Skeletal muscle tissue (tissue), 4 donors: Measurements from ENCODE around the gene VMP1. TPM values are rescaled to one million over a fixed set of nuclear protein-coding genes. Genes with fewer than 3 reads are reported as not detected.
A peak's percentile ranks its signal among the peaks of the same experiment; 100 is the strongest.
"Not testable (repeated sequence)": the region's sequence is repeated elsewhere in the genome, so short reads cannot be mapped to it uniquely, and the experiment has no call there.

Experiments used
- H3K27ac ChIP-seq: one replicate; pipeline ENCODE4 v1.7.0; 2013; ENCODE audit warnings: mild to moderate bottlenecking, low read depth, low read length, inconsistent platforms
- H3K27me3 ChIP-seq, 3 donors: one replicate each; pipeline ENCODE4 v1.7.0; 2013; ENCODE audit warnings: low read length in 3 of 3; ENCODE audit not compliant: control insufficient read depth in 3 of 3, insufficient read depth in 3 of 3
- H3K36me3 ChIP-seq, 3 donors: one replicate each; pipeline ENCODE4 v1.7.0; 2013; ENCODE audit warnings: low read length in 3 of 3; ENCODE audit not compliant: control insufficient read depth in 3 of 3, insufficient read depth in 3 of 3
- H3K4me1 ChIP-seq, 3 donors: one replicate each; pipeline ENCODE4 v1.7.0; 2013; ENCODE audit warnings: low read length in 3 of 3, mild to moderate bottlenecking in 3 of 3; ENCODE audit not compliant: control insufficient read depth in 3 of 3, insufficient read depth in 3 of 3
- H3K4me3 ChIP-seq, 3 donors: one replicate each; pipeline ENCODE4 v1.7.0; 2013; ENCODE audit warnings: low read length in 3 of 3
- H3K9ac ChIP-seq, 3 donors: one replicate each; pipeline ENCODE4 v1.7.0; 2013; ENCODE audit warnings: low read length in 3 of 3, mild to moderate bottlenecking in 3 of 3, moderate library complexity in 2 of 3, low read depth in 1 of 3
- H3K9me3 ChIP-seq, 3 donors: one replicate each; pipeline ENCODE4 v1.7.0; 2013; ENCODE audit warnings: low read length in 3 of 3; ENCODE audit not compliant: control insufficient read depth in 3 of 3
- total RNA-seq: library from RNA; depleted of rRNA; stranded (reverse); fragments of >200 nt; gene quantifications from one replicate; pipeline ENCODE4 v1.2.3, GENCODE V29; 2014
- donor health status: Osteomylitis.

The VMP1 gene
- total RNA-seq, 1 donor from 2014 or later = 128 TPM

GRCh38 chr17:59757881-59758385 lies 50.5 kb downstream of the VMP1 start:
- Histone ChIP-seq H3K36me3 (peaks cover 0 to 2% (median 0%) of the 10 kb centered on the region in 3 donors), H3K27ac (no peak overlapping the region), H3K4me3 (no peak overlapping the region), H3K4me1 (no peaks in the 10 kb centered on the region), H3K9ac (no peak overlapping the region), H3K27me3 (no peaks in the 10 kb centered on the region), H3K9me3 (no peaks in the 10 kb centered on the region)

- not testable (repeated sequence) for H3K27ac ChIP-seq, H3K4me1 ChIP-seq, H3K9me3 ChIP-seq
These were observed 51.7 kb downstream of the VMP1 start for GRCh38 chr17:59758998-59759651.

DNA sequence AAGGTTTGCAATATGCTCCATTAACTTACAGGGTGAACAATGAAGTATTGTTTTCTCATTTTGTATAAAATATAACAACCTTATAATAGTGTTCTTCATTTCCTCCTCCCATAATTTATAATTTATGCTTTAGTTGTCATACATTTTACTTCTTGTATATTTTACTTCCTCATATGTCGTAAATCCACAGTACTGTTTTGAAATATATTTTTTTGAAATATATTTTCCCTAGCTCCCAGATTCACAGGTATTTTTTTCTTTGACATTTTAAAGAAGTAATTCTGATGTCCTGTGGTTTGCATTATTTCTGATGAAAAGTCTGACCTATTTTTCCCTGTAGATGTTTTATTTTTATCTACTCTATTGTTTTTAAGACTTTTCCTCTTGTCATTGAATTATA lies 52.7 kb downstream of the VMP1 start:
- no peak overlapping the region for H3K9ac ChIP-seq
- H3K27ac ChIP-seq = no peak overlapping the region
- no peaks in the 10 kb centered on the region for H3K9me3 ChIP-seq
- H3K27me3 ChIP-seq = no peaks in the 10 kb centered on the region
- H3K4me3 ChIP-seq = no peak overlapping the region
- peaks cover 0 to 8% (median 4%) of the 10 kb centered on the region in 3 donors for H3K36me3 ChIP-seq
- no peaks in the 10 kb centered on the region for H3K4me1 ChIP-seq

More at GRCh38 chr17:59758998-59759651, 51.7 kb downstream of the VMP1 start:
- not testable (repeated sequence) for H3K9ac ChIP-seq, H3K4me3 ChIP-seq, H3K27me3 ChIP-seq, H3K36me3 ChIP-seq

DNA sequence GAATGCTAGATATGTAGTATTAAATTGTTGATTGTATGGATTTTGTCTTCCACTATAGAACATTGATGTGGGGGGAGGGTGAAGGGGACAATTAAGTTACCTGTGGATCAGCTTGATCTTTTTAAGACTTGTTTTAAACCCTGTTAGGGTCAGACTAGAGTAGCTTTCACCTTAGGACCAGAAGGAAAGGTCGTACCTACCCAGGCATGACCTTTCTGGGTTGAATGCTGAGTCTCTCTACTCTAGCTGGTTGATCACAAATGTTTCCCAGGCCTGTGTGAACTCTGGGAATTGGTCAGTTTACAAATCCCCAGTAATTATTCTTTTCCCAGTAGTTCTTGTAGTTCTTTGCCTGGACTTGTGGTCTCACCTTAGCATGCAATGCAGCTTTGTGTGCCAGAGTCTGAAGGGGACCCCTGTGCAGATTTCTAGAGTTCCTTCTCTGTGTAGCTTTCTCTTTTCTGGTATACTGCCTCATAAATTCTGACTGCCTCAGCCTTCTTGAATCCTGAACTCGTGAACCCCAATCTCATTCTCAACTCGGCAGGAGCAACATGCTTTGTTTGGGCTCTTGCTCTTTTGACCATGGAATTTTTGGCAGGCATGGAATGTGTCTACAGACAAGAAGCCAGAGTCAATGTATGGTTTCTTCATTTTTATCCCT lies 54.1 kb downstream of the VMP1 start:
- Histone ChIP-seq H3K36me3 (peaks cover 0 to 9% (median 8%) of the 10 kb centered on the region in 3 donors), H3K27ac (peak overlapping the region; percentile 19), H3K4me1 (no peaks in the 10 kb centered on the region), H3K4me3 (no peak overlapping the region), H3K9me3 (no peaks in the 10 kb centered on the region), H3K9ac (no peak overlapping the region), H3K27me3 (no peaks in the 10 kb centered on the region)

GRCh38 chr17:59762049-59762823 lies 54.8 kb downstream of the VMP1 start:
- Histone ChIP-seq H3K27me3 (no peaks in the 10 kb centered on the region), H3K4me1 (no peaks in the 10 kb centered on the region), H3K36me3 (peaks cover 0 to 9% (median 8%) of the 10 kb centered on the region in 3 donors), H3K9ac (no peak overlapping the region), H3K27ac (peak overlapping the region; percentile 19), H3K4me3 (no peak overlapping the region), H3K9me3 (no peaks in the 10 kb centered on the region)

DNA sequence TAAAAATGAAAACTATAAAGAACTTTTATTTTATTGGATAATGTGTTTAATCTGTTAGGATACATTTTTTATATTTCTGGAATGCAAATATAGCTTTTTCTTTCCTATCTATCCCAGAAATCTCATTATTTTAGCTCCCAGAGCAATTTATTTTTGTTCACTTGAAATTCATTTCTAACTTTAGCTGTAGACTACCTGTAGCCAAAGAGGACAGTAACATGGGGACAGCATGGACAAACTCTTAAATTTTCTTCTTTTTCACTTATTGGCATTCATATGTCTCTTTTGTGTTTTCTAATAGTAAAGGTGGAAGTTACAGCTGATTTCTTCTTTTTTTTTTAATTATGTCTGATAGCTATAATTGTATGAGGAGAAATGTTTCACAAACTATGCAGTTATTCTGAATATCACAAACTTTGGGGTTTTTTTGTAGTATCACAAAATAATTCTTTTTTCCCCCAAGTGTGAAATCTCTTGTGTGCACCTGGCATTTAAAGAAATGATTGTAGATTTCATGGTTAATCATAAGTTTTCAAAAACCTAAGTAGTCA lies 55.4 kb downstream of the VMP1 start:
- Histone ChIP-seq H3K4me3 (no peak overlapping the region), H3K27ac (no peak overlapping the region), H3K36me3 (peaks cover 0 to 9% (median 8%) of the 10 kb centered on the region in 3 donors), H3K9ac (no peak overlapping the region), H3K9me3 (no peaks in the 10 kb centered on the region), H3K4me1 (no peaks in the 10 kb centered on the region), H3K27me3 (no peaks in the 10 kb centered on the region)

DNA sequence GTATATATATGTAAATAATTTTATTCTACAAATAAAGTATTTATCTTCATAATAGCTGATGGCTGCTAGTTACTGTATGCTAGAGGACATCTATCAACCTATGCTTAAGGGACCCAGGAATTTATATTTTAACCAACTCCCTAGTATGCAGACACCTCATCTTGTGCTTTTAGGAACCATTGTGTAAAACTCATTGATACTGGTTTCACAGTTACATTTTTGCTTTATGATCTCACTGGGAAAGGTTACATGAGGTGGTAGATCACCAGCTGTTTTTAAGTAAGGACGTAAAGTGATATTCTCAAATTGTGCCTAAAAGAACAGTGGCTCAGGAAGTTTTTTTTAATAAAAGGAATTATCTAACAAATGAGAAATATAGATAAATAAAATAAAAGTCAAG lies 56.4 kb downstream of the VMP1 start:
- Histone ChIP-seq H3K9ac (no peak overlapping the region), H3K27me3 (no peaks in the 10 kb centered on the region), H3K27ac (no peak overlapping the region), H3K4me3 (no peak overlapping the region), H3K4me1 (no peaks in the 10 kb centered on the region), H3K36me3 (peaks cover 0 to 9% (median 8%) of the 10 kb centered on the region in 3 donors), H3K9me3 (no peaks in the 10 kb centered on the region)

GRCh38 chr17:59764292-59764741 lies 56.9 kb downstream of the VMP1 start:
- H3K4me1 ChIP-seq = no peaks in the 10 kb centered on the region
- H3K4me3 ChIP-seq = no peak overlapping the region
- H3K27ac ChIP-seq = no peak overlapping the region
- peaks cover 0 to 9% (median 8%) of the 10 kb centered on the region in 3 donors for H3K36me3 ChIP-seq
- H3K27me3 ChIP-seq = no peaks in the 10 kb centered on the region
- H3K9ac ChIP-seq = no peak overlapping the region
- no peaks in the 10 kb centered on the region for H3K9me3 ChIP-seq

DNA sequence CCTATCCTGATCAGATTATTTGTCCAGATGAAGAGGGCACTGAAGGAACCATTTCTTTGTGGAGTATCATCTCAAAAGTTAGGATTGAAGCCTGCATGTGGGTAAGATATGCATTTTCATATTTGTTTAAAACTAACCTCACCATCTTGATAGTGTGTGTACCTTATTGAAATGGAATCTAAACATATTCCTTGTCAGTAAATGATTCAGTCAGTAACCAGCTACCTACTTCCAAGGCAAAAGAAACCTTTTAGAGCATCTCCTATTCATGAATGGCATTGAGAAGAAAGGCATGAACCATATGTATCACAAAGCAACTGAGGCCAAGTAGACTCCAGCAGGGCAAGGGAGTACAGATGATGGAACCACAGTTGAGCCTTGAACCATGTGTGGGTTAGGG lies 57.6 kb downstream of the VMP1 start:
- H3K9ac ChIP-seq = no peak overlapping the region
- no peaks in the 10 kb centered on the region for H3K4me1 ChIP-seq

More for the DNA sequence above, 57.6 kb downstream of the VMP1 start:
- no peaks in the 10 kb centered on the region for H3K27me3 ChIP-seq
- no peak overlapping the region for H3K27ac ChIP-seq
- H3K9me3 ChIP-seq = no peaks in the 10 kb centered on the region
- no peak overlapping the region for H3K4me3 ChIP-seq
- H3K36me3 ChIP-seq = peaks cover 0 to 9% (median 8%) of the 10 kb centered on the region in 3 donors
